HK-2 (cell line): Measurements from ENCODE around the gene ODC1.

Experiments used
- DNase-seq: peaks from one replicate; pipeline ENCODE4 v3.0.0-alpha.2; 2018; ENCODE audit not compliant: unreplicated experiment

The ODC1 gene

GRCh38 chr2:10400568-10400977 lies 47.6 kb downstream of the ODC1 start:
- no peak for DNase-seq

- no peak for DNase-seq
These were observed 48.1 kb downstream of the ODC1 start for GRCh38 chr2:10400002-10400401.

GRCh38 chr2:10399358-10399757 lies 48.8 kb downstream of the ODC1 start:
- no peak for DNase-seq

- DNase-seq, result no peak
These were observed 49.6 kb downstream of the ODC1 start for GRCh38 chr2:10398496-10398895.

- no peak for DNase-seq
These were observed 50.2 kb downstream of the ODC1 start for GRCh38 chr2:10397878-10398277.

GRCh38 chr2:10397297-10397875 lies 50.7 kb downstream of the ODC1 start:
- DNase-seq, result no peak

- DNase-seq, result no peak
These were observed 51.7 kb downstream of the ODC1 start for GRCh38 chr2:10396464-10396863.

GRCh38 chr2:10395893-10396292 lies 52.2 kb downstream of the ODC1 start:
- DNase-seq, result no peak

- DNase-seq, result no peak
These were observed 54.5 kb downstream of the ODC1 start for GRCh38 chr2:10393640-10393982.

- DNase-seq, result no peak
These were observed 55.0 kb downstream of the ODC1 start for GRCh38 chr2:10392951-10393639.

GRCh38 chr2:10392548-10392947 lies 55.6 kb downstream of the ODC1 start:
- no peak for DNase-seq

- no peak for DNase-seq
These were observed 56.0 kb downstream of the ODC1 start for GRCh38 chr2:10392100-10392499.

- no peak for DNase-seq
These were observed 57.7 kb downstream of the ODC1 start for GRCh38 chr2:10390369-10390801.
